AG09319 (cell line): Measurements from ENCODE around the gene ESR2.
"Not testable (repeated sequence)": the region's sequence is repeated elsewhere in the genome, so short reads cannot be mapped to it uniquely, and the experiment has no call there.

Experiments used
- DNase-seq: peaks from one replicate; pipeline ENCODE4 v3.0.0-alpha.2; 2010; ENCODE audit warnings: low read depth; ENCODE audit errors: extremely low read depth
- TF ChIP-seq, protein P1 (sequence below): IDR thresholded peaks from 2 replicates; pipeline ENCODE4 v1.5.1; 2011; ENCODE audit warnings: low read depth, mild to moderate bottlenecking, inconsistent platforms, low read length, moderate library complexity

The ESR2 gene

DNA sequence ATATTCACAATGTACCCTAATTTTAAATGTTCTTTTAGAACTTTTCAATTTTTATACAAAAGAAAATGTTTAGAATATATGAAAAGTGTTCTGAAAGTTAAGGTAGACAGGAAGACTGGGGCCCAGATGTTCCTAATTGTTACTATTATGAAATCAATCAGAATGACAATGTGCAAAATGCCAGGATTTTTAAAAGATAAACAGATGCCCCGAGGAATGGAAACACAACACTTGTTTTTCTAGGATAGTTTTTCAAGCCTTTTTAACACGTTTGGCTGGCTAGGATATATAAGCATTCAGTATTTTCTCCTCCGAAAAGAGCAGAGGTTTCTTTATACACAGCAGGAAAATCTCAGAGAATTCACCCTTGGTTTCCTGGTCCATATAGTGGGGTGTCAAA, 106.8 kb downstream of the ESR2 start:
- DNase-seq, result no peak
- TF ChIP-seq, protein P1, sequence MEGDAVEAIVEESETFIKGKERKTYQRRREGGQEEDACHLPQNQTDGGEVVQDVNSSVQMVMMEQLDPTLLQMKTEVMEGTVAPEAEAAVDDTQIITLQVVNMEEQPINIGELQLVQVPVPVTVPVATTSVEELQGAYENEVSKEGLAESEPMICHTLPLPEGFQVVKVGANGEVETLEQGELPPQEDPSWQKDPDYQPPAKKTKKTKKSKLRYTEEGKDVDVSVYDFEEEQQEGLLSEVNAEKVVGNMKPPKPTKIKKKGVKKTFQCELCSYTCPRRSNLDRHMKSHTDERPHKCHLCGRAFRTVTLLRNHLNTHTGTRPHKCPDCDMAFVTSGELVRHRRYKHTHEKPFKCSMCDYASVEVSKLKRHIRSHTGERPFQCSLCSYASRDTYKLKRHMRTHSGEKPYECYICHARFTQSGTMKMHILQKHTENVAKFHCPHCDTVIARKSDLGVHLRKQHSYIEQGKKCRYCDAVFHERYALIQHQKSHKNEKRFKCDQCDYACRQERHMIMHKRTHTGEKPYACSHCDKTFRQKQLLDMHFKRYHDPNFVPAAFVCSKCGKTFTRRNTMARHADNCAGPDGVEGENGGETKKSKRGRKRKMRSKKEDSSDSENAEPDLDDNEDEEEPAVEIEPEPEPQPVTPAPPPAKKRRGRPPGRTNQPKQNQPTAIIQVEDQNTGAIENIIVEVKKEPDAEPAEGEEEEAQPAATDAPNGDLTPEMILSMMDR, result no peak

DNA sequence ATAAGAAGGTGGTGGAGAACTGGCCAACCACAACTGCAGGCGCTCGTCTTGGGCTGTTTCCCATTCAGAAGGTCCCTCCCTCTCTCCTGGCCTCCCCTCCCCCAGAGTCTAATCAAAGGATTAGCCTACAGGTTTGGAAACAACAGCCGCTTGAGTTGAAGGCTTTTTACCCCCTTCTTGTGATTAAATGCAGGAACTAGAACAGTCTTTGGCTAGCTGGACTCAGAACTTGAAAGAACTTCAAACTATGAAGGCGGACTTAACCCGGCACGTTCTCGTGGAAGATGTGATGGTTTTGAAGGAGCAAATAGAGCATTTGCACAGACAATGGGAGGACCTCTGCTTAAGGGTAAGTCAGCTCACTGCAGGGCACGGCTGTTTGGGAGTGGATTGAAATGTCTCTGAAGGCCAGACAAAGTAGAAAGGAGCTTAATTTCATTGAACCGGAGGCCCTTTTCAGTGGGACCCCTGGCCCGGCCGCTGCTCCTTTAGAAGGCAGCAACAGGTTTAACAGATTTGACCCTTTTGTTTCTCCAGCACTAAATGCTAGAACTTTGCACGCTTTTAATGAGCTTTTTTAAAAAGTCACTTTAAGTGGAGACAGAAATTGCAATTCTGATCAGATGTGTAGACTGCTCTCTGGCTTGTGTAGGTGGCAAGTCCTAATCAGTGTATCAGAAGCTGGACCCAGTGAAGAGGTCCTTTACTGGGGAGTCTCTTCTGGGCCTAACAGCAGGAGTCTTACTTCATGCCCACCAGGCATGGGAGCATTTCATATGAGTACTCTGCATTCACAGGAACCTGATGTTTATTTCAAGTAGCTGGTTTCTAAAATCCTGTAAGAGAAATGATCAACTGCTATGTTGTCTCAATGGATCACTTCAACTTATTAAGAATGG, 107.7 kb downstream of the ESR2 start:
- TF ChIP-seq, protein P1, result no peak
- DNase-seq, result no peak

DNA sequence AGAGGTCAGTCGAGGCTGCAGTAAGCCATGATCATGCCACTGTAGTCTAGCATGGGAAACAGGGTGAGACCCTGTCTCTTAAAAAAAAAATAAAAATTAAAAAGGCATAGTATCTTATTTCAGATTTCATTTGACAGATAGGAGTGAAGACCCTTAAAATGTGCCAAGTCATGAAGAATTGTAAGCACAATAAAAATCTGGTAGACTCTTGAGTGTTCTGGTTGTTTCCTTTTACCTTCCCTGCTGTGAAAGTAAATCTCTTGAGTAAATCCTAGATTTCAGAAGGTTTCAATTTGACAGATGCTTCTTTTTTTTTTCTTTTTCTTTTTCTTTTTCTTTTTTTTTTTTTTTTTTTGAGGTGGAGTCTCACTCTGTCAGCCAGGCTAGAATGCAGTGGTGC, 109.0 kb downstream of the ESR2 start:
- no peak for DNase-seq
- TF ChIP-seq, protein P1, result no peak

DNA sequence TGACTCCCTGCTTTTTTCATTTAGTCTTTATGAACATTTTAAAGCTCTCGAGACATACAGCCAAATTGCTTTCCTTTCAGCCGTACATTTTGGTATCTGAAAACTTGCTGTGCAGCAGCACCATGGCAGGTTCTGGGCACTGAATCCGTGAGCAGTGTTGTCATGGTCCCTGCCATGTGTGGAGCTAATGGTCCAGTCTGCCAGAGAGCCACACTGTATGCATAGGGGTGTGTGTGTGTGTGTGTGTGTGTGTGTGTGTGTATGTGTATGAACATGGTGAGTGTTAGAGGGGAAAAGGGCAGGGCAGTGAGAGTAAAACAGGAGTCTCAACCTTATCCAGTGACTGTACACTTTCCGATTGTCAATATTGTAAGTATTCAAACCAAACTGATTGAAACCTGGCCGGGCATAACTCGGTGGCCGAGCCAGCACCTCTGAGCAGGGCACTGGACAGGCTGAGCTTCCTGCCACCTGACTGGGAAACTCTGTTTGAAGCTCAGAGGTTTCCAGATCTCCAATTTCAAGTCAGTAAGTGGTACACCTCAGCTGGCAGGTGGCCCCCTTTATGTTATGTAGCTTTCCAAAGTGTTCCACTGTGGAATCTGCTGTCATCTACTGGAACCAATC, 110.0 kb downstream of the ESR2 start:
- no peak for DNase-seq
- TF ChIP-seq, protein P1, result no peak

DNA sequence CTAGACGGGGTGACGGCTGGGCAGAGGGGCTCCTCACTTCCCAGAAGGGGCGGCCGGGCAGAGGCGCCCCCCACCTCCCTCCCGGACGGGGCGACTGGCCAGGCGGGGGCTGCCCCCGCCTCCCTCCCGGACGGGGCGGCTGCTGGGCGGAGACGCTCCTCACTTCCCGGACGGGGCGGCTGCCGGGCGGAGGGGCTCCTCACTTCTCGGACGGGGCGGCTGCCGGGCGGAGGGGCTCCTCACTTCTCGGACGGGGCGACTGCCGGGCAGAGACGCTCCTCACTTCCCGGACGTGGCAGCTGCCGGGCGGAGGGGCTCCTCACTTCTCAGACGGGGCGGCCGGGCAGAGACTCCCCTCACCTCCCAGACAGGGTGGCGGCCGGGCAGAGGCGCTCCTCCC, 111.3 kb downstream of the ESR2 start:
- not testable (repeated sequence) for DNase-seq

DNA sequence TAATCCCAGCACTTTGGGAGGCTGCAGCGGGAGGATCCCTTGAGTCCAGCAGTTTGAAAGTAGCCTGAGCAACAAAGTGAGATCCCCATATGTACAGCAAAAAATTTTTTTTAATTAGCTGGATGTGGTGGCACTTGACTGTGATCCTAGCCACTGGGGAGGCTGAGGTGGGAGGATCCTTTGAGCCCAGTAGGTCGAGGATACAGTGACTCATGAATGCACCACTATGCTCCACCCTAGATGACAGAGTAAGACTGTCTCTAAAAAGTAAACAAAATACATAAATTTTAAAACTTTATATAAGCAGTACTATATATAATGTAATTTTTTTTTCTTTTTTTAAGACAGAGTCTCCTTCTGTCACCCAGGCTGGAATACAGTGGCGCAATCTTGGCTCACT, 115.4 kb downstream of the ESR2 start:
- DNase-seq, result no peak
- TF ChIP-seq, protein P1, result no peak

DNA sequence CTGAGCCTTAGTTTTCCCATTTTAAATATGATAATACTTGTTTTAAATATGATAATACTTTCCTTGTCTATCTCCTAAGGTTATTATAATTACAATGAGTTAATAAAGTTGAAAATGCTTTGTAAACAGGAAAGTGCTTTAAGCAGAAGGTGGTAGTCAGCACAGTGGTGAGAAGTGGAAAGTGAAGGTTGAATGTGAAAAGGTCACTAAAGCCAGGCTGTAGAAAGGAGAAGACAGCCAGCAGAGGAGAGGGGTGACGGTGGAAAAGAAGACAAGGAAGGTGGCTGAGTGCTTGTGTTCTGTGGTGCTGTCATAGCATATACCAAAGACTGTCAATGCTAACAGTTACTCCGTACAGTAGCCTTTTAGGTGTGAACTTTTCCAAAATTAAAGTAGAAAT, 117.8 kb downstream of the ESR2 start:
- no peak for DNase-seq
- TF ChIP-seq, protein P1, result no peak
